GM21423 (cell line): Measurements from ENCODE around the gene DNAJB6.

Source experiments
- ATAC-seq: cut with Tn5 transposase; IDR thresholded peaks from one replicate; pipeline ENCODE4 v1.9.1; 2021; ENCODE audit warnings: mild to moderate bottlenecking, moderate library complexity; ENCODE audit not compliant: unreplicated experiment

Gene DNAJB6

DNA sequence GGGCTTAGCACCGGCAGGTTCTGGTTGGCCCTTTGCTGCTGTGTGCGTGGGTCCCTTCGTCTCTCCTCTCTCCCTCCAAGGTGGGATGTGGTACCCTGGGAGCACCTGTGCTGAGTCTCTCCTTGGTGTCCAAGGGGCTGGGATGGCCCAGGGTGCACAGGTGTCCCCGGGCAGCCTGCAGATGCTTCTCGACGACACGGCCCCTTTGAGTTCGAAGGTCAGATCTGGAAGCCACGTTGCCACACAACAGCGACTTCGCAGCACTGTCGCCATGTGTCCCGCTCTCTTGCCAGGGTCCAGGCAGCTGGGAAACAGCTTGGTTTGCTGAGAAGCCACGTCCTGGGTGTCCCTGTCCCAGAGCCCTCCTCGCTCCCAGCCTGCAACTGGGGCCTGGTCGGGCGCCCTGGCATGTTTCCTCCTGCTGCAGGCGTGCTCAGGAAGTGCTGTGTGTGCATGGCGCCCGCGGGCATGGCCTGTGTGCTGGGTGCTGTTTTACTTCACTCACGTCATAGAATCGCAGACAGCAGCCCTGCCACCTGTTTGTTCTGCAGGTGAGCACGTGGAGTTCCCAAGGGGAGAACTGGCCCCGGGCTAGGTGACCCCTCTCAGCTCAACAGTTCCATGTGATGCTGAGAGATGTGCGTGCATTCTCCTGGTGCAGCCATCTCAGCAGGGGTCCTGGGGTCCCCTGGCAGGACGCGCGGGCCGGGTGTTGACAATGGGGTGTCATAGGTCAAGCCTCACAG, 70.9 kb downstream of the DNAJB6 start:
- no peak for ATAC-seq

DNA sequence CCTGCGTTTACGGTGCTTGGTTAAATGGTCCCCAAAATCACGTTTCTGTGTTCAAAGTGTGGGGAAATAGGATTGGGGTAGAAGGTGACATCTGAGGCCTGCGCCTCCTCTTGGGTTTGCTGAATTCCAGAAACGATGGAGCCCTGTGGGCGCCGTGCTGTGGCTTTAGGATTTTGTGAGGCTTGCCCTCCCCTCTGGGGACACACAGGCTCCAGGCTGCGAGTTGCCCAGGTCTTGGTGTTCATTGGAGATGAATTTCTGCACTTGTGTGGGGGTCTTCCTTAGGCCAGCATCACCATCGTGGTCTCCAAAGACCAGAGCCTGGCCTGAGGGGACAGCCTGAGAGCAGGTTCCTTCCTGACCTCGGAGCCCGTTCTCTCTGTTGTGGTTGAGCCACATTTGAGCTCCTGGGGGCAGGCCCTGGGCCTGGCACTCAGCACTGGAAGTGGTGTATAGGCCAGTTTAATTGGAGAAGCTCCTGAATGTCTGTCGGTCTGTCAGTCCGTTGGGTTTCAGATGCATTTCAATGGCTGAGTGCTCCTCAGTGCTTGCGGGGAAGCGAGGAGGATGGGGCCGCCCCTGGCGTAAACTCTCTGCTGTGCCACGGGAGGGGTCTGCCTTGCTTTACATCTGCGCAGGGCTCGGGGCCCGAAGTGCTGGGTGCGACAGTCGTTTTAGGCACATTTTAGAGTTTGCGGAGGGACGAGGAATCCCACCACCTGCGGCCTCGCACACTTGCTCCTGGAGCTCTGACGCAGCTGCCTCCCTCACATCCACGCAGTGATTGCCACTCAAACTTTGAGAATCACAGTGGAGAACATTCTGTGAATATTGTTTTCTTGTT, 71.7 kb downstream of the DNAJB6 start:
- no peak for ATAC-seq

DNA sequence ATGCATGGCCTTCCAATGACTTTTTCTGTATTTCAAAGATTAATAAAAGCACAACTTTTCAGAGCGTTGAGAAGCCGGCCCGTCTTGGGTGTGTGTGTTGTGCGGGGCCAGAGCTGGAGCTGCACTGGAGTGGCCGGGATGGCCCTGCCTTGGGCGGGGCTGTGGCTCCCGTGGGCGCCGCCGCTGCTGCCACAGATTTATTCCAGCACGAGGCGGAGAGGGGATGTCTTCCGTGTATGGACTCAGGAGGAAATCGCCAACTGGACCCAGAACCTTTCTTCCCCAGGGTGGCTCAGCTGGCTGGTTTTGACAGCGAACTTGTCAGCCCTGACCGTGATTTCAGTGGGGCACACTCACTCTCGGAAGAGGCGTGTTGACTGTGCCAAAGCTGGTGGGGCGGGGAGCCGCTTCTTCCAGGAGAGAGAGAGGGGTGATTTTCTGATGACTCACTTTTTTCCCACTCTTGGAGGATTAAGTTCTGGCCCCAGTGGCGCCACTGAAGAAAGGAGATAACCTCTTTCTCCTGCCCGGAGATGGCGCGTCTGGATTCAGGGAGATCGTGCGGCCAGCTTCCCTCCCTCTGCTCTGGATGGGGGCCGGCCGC, 72.4 kb downstream of the DNAJB6 start:
- no peak for ATAC-seq

DNA sequence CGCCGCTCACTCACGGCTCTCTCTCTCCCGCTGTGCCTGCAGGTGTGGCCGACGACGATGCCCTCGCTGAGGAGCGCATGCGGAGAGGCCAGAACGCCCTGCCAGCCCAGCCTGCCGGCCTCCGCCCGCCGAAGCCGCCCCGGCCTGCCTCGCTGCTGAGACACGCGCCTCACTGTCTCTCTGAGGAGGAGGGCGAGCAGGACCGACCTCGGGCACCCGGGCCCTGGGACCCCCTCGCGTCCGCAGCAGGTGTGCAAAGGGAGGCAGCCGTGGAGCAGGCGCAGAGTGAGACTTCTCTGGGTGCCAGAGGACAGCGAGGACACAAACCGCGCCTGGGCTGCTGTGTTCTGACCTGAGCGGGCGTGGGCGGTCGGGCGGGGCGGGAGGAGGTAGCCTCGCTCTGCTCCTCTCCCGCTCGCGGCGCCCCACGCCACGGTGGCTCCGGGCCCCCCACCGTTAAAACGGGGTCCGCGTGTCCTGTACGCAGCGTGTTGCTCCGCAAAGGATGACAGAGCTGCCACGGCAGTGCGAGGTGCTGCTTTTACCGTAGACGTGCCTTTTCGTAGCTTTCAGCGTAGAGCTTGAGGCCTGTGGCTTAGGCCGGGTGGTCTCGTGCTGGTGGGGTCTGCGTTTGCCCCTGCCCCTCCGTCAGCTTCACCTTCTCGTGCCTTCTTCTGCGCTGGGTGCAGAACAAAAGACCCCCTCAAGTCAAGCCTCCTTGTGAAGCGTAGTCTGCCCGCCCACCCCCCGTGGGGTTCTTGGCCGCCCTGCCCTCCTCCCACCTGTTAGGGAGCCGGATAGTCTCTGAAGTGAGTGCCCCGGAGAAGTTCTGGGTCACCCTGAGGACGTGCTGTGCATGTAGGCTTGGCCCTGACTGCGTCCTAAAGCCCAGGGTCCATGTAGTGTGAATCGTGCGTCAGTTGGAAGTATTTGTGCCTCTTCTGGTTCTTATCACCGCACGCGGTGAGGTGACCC, 73.2 kb downstream of the DNAJB6 start:
- ATAC-seq, result no peak

DNA sequence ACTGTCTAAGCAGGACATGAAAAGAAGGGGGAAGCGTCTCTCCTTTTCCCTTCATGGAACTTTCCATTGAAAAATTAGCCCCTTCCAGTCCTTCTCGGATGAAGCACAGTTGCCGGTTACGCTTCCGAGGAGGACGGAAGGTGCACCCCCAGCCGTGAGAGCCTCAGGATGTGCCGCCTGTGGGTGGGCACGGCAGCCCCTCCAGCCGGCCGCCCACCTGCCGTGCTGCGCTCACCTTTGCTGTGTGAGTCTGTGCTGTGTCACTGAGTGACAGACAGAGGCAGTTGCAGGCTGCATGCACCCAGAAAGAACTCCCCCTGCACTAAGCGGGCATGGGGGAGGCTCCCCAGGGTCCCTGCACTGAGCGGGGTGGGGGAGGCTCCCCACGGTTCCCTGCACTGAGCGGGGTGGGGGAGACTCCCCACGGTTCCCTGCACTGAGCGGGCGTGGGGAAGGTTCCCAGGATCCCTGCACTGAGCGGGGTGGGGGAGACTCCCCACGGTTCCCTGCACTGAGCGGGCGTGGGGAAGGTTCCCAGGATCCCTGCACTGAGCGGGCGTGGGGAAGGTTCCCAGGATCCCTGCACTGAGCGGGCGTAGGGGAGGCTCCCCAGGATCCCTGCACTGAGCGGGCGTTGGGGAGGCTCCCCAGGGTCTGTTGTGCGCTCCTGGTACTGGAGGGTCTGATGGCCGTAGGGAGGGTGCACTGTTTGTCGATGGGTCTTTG, 74.2 kb downstream of the DNAJB6 start:
- no peak for ATAC-seq

DNA sequence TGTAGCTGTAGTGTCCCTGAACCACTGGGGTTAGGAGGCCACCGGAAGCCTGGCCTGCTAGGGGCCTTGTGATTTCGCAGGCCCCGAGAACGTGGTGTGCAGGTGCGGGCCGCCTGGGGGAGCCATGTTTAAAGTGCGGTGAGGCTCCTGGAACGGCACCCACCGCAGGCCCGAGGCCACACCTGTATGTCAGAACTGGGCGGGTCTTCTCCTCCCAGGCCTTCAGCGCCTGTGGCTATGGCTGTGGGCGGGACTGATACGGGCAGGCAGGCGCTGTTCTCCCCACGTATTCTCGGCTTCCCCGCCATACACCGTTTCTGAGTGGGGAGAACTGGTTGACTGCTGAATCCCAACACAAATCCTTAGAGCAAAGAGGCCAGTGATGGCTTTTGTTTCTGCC, 74.8 kb downstream of the DNAJB6 start:
- no peak for ATAC-seq

DNA sequence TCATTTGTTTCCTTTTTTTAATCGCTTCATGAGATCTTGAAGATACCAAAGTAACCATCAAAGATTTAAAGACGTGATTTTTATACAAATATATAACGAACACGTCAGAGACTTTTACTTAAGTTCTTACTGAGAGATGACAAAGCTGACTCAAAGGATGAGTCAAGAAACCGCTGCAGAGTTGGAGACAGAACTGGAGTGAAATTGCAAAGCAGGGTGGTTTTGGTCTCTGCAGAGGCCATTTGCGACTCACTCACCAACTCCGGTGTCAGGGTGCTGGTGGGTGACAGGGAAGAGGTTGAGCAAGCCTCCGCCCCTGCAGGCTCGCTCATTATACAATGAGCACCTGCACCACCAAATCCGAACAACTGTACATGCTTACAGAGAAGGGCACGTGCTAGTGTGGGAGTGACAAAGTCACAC, 75.2 kb downstream of the DNAJB6 start:
- ATAC-seq, result no peak

DNA sequence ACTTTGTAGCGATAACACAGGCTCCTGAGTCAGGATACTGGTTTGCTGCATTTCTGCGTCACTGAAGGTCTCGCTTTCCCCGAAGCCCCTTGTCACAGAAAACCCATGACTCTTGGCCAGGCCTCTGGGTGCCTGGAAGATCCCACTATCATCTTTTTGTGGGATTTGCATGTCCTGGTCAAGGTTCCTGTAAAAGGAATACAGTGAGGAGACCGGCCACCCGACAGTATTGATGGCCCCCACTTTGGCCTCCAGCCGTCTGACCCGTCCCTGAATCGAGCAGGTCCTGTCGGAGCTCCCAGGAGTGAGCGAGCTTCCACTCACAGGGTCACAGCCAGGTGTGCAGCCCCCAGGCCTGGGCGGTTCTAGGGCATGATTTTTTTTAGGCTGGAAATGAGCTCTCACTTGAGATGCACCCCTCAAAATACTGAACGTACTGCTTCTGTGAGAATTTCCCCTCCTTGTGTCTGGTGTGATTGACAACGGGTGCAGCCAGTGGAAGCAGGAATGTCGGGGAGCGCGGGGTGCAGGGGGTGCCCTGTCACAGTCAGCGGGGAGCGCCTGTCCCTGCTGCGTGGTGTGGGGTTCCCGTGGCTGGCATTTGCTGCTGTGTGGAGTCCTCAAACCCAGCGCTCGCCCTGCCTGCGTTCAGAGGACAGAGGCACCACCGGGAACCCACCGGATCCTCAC, 75.8 kb downstream of the DNAJB6 start:
- no peak for ATAC-seq

DNA sequence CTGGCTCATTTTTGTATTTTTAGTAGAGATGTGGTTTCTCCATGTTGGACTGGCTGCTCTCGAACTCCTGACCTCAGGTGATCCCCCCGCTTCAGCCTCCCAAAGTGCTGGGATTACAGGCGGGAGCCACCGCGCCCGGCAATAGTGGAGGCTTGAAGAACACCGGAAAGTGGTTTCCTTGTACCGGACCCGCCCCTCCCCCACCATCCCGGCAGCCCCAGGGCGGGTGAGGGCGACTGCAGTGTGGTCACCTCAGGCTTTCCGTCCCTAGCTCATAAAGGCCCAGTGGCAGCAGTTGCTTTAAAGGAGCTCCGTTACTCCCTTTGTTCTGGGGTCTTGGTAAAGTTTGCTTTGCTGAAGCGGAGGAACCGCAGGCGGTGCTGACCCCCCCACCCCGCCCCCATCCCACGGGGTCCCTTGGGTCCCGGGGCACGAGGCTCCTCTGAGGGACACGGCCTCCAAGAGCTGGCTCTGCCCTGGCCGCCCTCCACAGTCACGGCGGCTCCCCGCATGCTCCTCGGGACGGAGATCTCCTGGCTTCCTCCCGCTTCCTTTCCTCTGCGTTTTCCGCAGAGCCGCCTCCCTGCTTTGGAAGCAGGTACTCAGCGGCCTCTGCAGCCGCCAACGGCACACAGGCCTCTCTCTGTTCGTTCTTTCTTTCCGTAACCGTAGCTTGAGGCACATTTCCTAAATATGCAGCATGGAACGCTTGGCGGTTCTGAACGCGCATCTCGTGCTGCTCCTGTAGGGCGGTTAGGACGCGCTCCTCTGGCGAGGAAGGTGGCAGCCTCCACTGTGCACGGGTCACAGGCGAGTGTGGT, 77.3 kb downstream of the DNAJB6 start:
- ATAC-seq, result no peak

DNA sequence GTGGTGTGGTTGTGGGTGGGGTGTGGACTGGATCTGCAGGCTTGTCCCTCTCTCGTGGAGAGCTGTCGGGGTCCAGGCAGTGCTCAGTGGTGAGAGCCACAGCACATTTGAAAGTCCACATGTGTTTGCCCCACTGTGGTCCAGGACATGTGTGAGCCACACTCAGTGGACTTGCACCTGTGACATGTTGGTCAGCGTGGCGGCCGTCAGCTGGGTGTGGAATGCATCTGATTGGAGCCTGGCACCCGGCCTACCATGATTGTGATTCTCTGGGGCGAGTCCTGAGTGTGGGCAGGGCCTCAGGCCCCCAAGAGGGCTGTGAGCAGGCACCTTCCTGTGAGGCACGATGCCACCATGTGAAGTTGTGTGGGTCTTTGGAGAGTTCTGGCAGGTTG, 77.9 kb downstream of the DNAJB6 start:
- no peak for ATAC-seq

DNA sequence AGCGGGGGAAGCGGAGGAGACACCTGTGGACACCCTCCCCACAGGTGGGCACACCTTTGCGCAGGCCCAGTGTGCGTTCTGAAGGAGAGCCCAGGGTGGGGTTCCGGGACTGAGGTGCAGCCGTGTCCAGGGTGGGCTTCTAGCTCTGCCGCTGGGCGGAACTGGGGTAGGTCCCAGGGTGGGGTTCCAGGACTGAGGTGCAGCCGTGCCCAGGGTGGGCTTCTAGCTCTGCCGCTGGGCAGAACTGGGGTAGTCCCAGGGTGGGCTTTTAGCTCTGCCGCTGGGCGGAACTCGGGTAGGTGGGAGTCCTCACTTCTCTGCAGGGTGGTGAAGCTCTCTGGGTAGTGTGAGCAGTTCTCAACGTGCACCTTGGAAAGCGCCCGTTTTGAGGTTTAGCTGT, 78.7 kb downstream of the DNAJB6 start:
- ATAC-seq, result no peak

DNA sequence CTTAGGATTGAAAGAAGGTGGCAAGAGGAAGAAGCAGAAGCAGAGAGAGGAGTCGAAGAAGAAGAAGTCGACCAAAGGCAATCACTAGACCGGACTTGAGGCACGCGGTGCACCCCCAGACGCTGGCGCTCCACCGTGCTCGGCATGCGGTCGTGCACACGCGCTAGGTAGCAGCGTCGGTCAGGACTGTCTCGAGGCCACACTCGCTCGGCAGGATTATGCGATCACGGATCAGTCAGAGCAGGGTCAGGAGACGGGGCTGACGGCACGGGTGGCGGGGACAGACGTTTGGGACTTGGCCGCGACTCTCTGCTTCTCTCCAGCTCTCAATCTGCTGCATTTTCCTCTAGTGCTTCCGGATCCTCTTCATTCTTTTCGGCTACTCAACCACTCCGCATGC, 79.2 kb downstream of the DNAJB6 start:
- ATAC-seq, result no peak

DNA sequence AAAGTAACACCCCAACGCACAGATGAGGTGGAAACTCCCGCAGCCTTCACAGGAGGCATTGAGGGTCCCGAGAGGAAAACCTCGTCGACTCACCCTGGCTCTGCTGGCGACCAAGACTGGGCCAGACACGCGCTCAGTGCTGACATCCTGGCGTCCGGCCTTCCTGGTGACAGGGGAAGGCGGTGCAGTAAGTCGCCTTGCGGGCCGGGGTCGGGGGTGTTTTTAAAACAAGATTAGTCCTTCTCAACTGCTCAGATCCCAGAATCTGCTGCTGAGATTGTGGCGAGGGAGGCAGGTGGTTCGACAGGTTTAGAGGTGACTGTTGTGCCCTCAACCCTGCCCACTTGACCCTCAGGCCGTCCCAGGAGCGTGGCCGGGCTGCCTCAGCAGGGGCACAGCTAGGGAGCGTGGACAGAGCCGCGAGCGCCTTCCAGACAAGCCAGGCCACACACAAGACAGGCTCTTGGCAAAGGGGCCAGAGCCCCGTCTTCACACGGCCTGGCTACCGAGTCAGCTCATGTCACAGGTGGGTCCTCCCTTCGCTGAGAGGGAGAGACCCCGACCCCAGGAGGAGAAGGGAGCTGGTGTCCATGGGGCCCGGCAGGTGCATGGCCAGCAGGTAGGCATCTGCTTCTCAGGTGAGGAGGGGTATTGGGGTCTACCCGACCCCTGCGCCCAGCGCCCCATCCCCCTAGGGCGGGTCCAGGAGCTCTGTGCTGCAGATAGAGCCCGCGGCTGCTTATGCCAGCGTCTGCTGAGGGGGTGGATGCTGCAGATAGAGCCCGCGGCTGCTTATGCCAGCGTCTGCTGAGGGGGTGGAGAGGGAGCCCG, 81.6 kb downstream of the DNAJB6 start:
- ATAC-seq, result no peak

DNA sequence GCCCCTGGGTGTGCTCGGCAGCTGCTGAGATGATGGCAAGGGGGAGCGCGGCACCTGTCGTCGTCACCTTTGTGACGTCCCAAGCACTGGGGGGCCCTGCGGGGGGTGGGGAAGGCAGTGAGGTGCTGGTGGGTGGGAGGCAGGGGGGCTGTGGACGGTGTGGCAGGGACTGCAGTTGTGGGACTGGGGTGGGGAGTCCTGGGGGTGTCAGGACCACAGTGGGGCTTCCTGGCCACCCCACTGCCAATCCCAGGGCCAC, 82.2 kb downstream of the DNAJB6 start:
- ATAC-seq, result no peak

DNA sequence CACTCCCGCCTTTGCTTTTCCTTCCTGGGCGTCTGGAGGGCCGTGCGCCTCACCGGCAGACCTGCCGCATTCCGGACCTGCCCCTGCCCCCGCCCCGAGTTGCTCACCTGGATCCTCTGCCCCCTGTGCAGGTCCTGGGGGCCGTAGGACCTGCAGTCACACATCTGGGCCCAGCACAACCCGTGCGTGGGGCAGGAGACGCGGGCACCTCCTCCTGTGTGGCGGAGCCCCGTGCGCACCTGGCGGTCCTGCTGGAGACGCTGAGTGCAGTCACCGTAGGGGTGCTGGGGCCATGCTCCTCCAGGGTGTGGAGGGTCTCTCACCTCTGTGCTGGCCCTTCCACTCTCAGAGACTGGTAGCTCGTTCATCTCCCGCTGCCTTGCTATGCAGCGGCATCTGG, 85.5 kb downstream of the DNAJB6 start:
- no peak for ATAC-seq

DNA sequence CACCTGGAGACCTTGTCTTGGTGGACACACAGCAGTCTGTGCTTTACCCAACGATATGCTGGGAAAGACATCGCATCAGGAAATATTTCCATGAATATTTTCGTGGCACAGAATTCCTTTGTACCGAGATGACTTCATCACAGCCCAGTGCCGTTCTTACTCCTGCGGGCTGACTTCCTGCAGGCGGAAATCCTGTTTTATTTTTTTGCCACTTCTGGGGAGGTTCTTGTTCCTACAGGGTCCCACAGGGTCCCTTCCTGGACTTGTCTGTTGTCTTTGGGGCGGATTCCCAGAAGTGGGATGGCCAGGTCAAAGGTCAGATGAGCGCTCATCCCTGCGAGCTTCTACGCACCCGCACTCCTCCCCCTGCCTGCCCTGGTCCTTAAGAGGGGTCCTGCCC, 86.5 kb downstream of the DNAJB6 start:
- ATAC-seq, result no peak

DNA sequence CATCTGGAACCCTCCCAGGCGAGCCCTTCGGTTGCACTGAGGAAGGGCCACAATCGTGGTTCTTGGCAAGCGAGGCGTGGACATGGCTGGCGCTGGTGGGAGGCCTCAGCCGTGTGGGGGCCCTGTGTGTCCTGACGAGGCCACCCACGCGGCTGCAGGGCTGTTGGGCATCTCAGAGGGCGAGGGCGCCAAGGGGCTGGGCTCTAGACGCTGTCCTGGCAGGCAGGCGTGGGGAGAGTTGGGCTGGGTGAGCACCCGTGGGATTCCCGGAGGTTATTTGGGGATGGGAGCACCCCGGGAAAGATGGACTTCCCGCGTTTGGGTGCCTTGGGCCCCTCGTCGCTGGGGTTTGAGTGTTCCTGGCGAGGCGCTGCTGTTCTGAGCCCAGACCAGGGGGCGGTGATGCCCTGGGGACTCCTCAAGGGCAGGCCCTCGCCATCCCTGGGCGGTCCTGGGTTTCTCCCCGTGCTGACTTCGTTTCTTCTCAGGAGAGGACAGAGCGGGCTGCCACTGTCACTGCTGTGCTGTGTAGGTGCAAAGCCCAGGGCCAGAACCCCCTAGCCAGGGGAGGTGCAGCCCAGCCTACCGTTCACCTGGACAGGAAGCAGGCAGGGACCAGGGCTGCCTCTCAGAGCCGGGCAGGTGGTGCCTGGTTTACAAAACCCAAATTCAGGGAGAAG, 87.2 kb downstream of the DNAJB6 start:
- no peak for ATAC-seq
